Panc1 (cell line): ENCODE data around the gene GNLY. TPM values are rescaled to one million over a fixed set of nuclear protein-coding genes. Genes with fewer than 3 reads are reported as not detected.
A peak's percentile ranks its signal among the peaks of the same experiment; 100 is the strongest.

Source experiments
- ATAC-seq: fragments of 200-7000 bp; cut with Tn5 transposase; 2 replicates; pipeline ENCODE4 v1.9.1; 2020; ENCODE audit warnings: mild to moderate bottlenecking, moderate library complexity
- BruUV-seq: library from RNA; stranded (reverse); fragments of 400-500 nt; replicated peaks from 2 replicates; lab custom pipeline; 2021; lab: Mats Ljungman, UMichigan
- CTCF ChIA-PET: fragments of 300-600 bp; sonication (Branson Sonifier 250); formaldehyde crosslinking; loops from one replicate; lab custom pipeline; 2022; ENCODE audit warnings: antibody characterized with exemption; lab: Charles Lee
- POLR2A ChIA-PET: fragments of 300-600 bp; sonication (Branson Sonifier 250); formaldehyde crosslinking; loops from one replicate; lab custom pipeline; 2022; ENCODE audit warnings: antibody characterized with exemption; lab: Charles Lee
- DNase-seq: peaks from one replicate; pipeline ENCODE4 v3.0.0-alpha.2; 2010; ENCODE audit warnings: low read depth, low spot score
- H3K27ac ChIP-seq: 2 replicates; pipeline ENCODE4 v1.5.1; 2011; ENCODE audit warnings: mild to moderate bottlenecking, low read length, inconsistent platforms
- H3K27me3 ChIP-seq: fragments of 200-500 bp; sonication (Bioruptor generic); 2 replicates; pipeline ENCODE4 v1.6.0; 2014; ENCODE audit warnings: low read length, inconsistent platforms; ENCODE audit not compliant: control insufficient read depth, insufficient read depth
- H3K36me3 ChIP-seq: fragments of 200-500 bp; sonication (Bioruptor generic); 2 replicates; pipeline ENCODE4 v1.5.1; 2014; ENCODE audit warnings: inconsistent platforms, mild to moderate bottlenecking, low read length, moderate library complexity; ENCODE audit not compliant: control insufficient read depth, insufficient read depth
- H3K4me1 ChIP-seq: 2 replicates; pipeline ENCODE4 v1.5.1; 2011; ENCODE audit warnings: inconsistent platforms, mild to moderate bottlenecking, low read length, moderate library complexity; ENCODE audit not compliant: control insufficient read depth, insufficient read depth
- H3K4me3 ChIP-seq, 2 experiments: 2 replicates each; pipeline ENCODE4 v1.5.1; 2011 to 2012; ENCODE audit warnings: low read depth in 2 of 2, low read length in 2 of 2, mild to moderate bottlenecking in 2 of 2, inconsistent platforms in 1 of 2, moderate library complexity in 1 of 2
- H3K9me3 ChIP-seq: fragments of 200-500 bp; sonication (Bioruptor generic); 2 replicates; pipeline ENCODE4 v1.5.1; 2014; ENCODE audit warnings: low read depth, mild to moderate bottlenecking, inconsistent platforms, low read length, moderate library complexity; ENCODE audit not compliant: control insufficient read depth, insufficient read depth
- CTCF ChIP-seq: fragments of 450-650 bp; IDR thresholded peaks from 2 replicates; pipeline ENCODE4 v1.5.1; 2017; ENCODE audit warnings: mild to moderate bottlenecking
- POLR2AphosphoS5 ChIP-seq: IDR thresholded peaks from 2 replicates; pipeline ENCODE4 v1.6.1; 2012; ENCODE audit warnings: mild to moderate bottlenecking, low read depth, low read length, moderate library complexity
- REST ChIP-seq, 2 experiments: IDR thresholded peaks; 2 replicates each; pipeline ENCODE4 v1.6.1; 2011 to 2012; ENCODE audit warnings: low read depth in 2 of 2, control low read depth in 1 of 2, low read length in 1 of 2, mild to moderate bottlenecking in 1 of 2, moderate library complexity in 1 of 2; ENCODE audit not compliant: insufficient read depth in 1 of 2
- SIN3A ChIP-seq: IDR thresholded peaks from 2 replicates; pipeline ENCODE4 v1.6.1; 2012; ENCODE audit warnings: low read depth, mild to moderate bottlenecking, low read length, moderate library complexity, borderline replicate concordance; ENCODE audit not compliant: insufficient read depth
- TCF7L2 ChIP-seq: IDR thresholded peaks from 2 replicates; pipeline ENCODE4 v1.6.1; 2011; ENCODE audit warnings: mild to moderate bottlenecking, low read depth, low read length, inconsistent platforms
- in situ Hi-C: cut with HindIII; loops from 2 replicates; pipeline ENCODE4 v1.10.0; 2016; ENCODE audit warnings: low sequenced_read_pairs, low pct_unique_long_range_greater_than_20kb
- intact Hi-C: fragments of 100-400 bp; cut with micrococcal nuclease; formaldehyde crosslinking; loops from one replicate; pipeline ENCODE4 v1.10.0; 2022; ENCODE audit not compliant: unreplicated experiment
- total RNA-seq: library from RNA; stranded (reverse); gene quantifications from one replicate; pipeline ENCODE4 v1.2.1, GENCODE V29; 2021; ENCODE audit not compliant: unreplicated experiment

Gene GNLY
- total RNA-seq, 1 experiment from 2014 or later: not detected

DNA sequence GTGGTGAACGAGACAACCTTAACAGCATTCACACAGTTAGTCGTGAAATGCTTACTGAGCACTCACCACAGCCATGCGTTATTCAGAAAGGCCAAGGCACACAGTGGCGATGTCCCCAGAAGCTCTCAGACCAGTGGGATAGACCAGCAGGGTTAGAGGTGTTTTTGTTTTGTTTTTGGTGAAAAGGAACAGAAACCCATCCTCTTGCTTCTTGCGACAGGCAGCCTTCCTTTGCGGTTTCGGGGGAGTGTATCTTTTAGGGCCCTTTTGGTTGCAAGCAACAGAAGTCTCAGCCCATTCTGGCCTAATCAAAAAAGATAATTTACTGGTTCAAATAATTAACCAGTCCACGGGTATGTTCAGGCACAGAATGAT lies 4.7 kb downstream of the GNLY start:
- DNase-seq: no peak
- Histone ChIP-seq H3K9me3 (no peaks in the 10 kb centered on the region), H3K36me3 (no peaks in the 10 kb centered on the region), H3K27me3 (no peaks in the 10 kb centered on the region), H3K4me1 (peaks cover 14% of the 10 kb centered on the region; the same call in 1 of the 2 replicates), H3K27ac (no peak overlapping the region), H3K4me3 (no peak overlapping the region)
- POLR2A ChIA-PET: no interaction called here
- TF ChIP-seq CTCF (no peak), TCF7L2 (no peak), REST (IDR thresholded peaks at IDR 0.05; ENCODE audit: insufficient read depth in 1 of 2, low read depth in 2 of 2, low read length in 1 of 2) (no peak), SIN3A (no peak), POLR2AphosphoS5 (no peak)
- no peak for ATAC-seq
- CTCF ChIA-PET: no interaction called here
- no TSS peak for BruUV-seq
- intact Hi-C loops: no loop called here
- in situ Hi-C loops: no loop called here

DNA sequence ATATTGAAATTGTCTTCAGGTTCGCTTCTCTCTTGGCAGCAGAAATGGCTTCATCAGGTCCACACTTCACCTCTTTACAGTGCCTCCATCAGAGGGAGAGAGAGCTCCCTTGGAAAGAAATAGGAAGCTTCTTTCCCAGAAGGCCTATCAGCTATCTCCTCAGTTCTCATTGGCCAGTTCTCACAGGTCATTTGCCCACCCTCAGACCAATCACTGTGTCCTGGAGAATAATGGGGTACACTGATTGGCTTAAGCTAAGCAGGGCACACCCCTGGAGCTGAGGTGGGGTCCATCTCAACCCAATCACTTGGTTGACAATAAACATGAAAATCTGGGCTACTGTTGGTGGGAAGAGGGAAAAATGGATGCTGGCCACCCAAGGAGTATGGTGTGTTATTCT lies 5.2 kb downstream of the GNLY start:
- H3K9me3 ChIP-seq: no peaks in the 10 kb centered on the region
- in situ Hi-C loops: no loop called here
- no peaks in the 10 kb centered on the region for H3K36me3 ChIP-seq
- ATAC-seq (no peak), DNase-seq (no peak)
- BruUV-seq: no TSS peak
- intact Hi-C loops: no loop called here
- ChIA-PET CTCF (no interaction called here), POLR2A (no interaction called here)
- no peak for TF ChIP-seq TCF7L2
- H3K27ac ChIP-seq: no peak overlapping the region
- peaks cover 14% of the 10 kb centered on the region; the same call in 1 of the 2 replicates for H3K4me1 ChIP-seq
- H3K27me3 ChIP-seq: no peaks in the 10 kb centered on the region
- H3K4me3 ChIP-seq: no peak overlapping the region

- DNase-seq: no peak
- no peak for TF ChIP-seq TCF7L2
- TF ChIP-seq CTCF: no peak
- Histone ChIP-seq H3K4me1 (peaks cover 14% of the 10 kb centered on the region; the same call in 1 of the 2 replicates), H3K27me3 (no peaks in the 10 kb centered on the region), H3K27ac (peak overlapping the region; percentile 36; the same call in 1 of the 2 replicates), H3K9me3 (no peaks in the 10 kb centered on the region), H3K36me3 (no peaks in the 10 kb centered on the region), H3K4me3 (no peak overlapping the region)
- in situ Hi-C loops (no loop called here), intact Hi-C loops (no loop called here)
- POLR2A ChIA-PET: no interaction called here
- ATAC-seq: no peak
- CTCF ChIA-PET: no interaction called here
- no TSS peak for BruUV-seq
These were observed 8.0 kb downstream of the GNLY start for GRCh38 chr2:85702172-85702571.
